GM19025 (cell line): ENCODE measurements around the gene C18orf63.
"Not testable (repeated sequence)": the region's sequence is repeated elsewhere in the genome, so short reads cannot be mapped to it uniquely, and the experiment has no call there.

Experiments
- ATAC-seq: cut with Tn5 transposase; IDR thresholded peaks from one replicate; pipeline ENCODE4 v1.9.1; 2021; ENCODE audit warnings: mild to moderate bottlenecking, low read depth, moderate library complexity; ENCODE audit not compliant: unreplicated experiment

The C18orf63 gene

GRCh38 chr18:74315464-74316256, at the start of gene C18orf63:
C18orf63 (plus strand) TSS chr18:74315839; CDS start chr18:74317866, 2,027 bp downstream.
- ATAC-seq = no peak

DNA sequence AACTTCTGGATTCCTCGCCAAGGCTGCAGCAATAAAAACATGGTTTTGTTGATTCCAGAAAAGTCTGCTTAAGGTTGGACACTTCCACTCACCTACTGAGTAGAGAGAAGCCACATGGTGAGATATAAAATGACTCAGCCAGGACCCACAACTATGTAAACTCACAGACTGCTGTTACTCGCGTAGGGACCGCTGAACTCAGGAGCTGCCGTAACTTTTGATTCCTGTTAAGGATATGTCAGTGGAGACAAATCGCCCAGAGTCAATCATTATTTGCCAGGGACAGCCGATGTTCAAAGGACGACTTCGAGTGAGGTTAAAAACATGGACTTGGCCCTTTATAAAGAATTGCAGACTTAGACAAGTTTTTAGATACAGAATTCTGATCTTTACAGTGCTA, 49.5 kb upstream of the C18orf63 start:
- no peak for ATAC-seq

DNA sequence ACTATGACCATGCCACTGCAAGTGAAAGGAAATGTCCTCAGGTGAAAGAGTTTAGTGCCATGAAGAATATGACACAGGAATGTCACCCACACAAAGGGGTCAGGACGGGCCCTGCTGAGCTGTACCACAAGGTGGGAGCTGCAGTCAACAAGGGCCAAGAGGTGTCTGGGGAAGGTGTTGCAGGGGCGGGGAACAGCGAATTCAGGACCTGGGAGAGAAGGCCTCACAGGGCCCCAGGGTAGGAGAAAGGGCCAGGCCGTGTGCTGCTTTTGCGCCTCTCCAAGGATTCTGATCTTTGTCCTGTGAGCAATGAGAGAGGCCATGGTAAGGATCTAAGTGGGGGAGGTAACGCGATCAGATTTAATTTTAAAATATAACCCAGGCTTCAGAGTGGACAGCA, 47.5 kb upstream of the C18orf63 start:
- no peak for ATAC-seq

GRCh38 chr18:74268933-74269620, 46.6 kb upstream of the C18orf63 start:
- no peak for ATAC-seq

GRCh38 chr18:74271635-74272034, 44.0 kb upstream of the C18orf63 start:
- ATAC-seq = no peak

DNA sequence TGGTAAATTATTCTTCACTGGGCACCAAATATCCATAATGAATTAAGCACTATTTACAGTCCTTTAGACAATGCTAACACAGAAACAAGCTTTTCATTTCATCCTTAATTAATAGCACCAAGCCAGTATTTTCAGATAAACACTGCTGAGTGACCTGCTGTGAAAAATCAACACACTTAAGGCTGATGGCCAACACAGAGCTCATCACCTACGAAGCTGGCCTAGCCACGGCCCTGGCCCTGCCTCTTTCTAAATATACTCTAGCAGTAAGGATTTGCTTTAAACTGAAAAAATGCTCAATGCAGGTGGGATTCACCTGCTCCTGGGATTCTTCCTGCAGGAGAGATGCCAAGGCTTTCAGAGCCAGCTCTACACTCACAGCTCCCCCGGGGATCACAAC, 42.2 kb upstream of the C18orf63 start:
- no peak for ATAC-seq

DNA sequence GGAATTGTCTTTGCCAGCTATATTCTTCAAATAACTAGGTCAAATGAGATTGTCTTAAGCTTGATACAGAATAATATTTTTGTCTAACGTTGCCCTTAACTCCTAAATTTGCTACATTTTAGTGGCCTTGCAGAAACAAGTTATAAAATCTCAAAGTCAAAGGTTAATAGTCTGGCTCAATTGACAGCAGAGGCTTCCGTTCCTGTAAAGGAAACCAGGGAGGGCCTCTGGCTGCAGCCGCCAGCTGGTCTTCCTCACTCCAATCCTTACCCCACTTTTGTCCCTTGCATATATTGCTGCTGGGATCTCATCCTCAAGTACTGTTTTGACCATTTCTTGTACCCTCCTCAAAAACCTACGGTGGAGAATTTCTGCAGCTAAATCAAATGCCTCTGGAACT, 40.9 kb upstream of the C18orf63 start:
- ATAC-seq = no peak

DNA sequence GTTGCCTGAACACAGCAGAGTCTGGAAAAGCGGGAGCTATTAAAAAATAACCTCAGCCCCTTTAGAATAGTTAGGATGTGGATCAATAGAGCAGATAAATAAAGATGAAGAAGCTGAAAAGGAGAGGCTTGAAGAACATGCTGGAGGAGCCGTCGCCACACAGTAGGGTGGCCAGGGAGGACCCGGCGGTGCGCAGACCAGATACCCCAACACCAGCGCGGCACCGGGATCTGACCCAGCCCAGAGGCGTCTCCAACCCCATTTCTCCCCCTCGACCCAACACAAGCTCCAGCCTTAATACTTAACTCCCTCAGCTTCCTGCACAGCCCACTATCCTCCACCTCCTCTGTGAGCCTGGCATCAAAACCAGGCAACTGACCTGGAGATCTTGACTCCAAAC, 39.9 kb upstream of the C18orf63 start:
- ATAC-seq = no peak

DNA sequence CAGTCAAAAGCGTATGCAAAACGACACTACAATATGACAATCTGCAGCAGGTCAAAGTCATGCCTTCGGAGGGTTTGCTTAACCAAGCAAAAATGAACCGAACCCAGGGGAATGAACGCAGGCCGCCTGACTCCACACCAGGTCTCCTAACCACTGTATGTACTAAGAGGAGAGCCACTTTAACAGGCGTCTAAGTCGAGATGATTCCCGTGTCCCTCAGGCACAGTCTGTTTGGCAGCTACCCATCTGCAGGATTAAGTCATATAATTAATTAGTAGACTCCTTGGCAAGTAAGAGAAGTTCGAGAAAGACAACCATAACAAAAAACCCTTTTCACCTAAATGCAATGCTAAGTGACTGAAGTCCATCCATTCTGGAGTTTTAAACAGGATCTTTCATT, 39.0 kb upstream of the C18orf63 start:
- ATAC-seq = no peak

GRCh38 chr18:74277296-74277695, 38.3 kb upstream of the C18orf63 start:
- no peak for ATAC-seq

DNA sequence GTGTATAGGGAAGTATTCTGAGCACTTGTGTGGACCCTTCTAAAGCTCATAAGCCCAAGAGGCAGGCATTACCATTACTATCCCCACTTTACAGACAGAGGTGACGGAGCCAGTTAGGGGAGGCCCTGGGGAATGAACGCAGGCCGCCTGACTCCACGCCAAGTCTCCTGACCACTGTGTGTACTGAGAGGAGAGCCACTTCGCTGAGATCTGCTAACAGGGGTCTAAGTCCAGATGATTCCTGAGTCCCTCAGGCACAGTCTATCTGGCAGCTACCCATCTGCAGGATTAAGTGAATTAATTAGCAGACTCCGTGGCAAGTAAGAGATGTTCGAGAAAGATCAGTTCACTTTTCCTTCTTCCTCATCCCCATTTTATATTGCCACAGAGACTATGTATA, 37.6 kb upstream of the C18orf63 start:
- ATAC-seq = no peak

DNA sequence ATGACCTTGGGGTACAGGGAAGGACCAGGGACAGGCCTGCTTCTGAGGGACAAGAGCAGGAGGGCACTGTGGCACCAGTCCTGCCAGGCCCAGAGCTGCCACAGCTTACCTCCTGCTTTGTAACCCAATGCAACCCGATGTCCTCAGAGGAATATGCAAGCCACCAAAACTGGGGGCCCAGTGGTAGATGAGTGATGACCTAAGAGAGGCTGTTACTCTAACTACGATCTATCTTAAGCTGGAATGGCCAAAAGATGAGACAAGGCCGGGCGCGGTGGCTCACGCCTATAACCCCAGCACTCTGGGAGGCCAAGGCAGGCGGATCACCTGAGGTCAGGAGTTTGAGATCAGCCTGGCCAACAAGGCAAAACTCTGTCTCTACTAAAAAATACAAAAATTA, 36.7 kb upstream of the C18orf63 start:
- ATAC-seq = no peak

GRCh38 chr18:74281011-74281979, 34.3 kb upstream of the C18orf63 start:
- no peak for ATAC-seq

- no peak for ATAC-seq
Measured at GRCh38 chr18:74281980-74282754, 33.5 kb upstream of the C18orf63 start.

GRCh38 chr18:74282755-74283554, 32.7 kb upstream of the C18orf63 start:
- ATAC-seq = no peak

- ATAC-seq = no peak
Measured at GRCh38 chr18:74283646-74284045, 32.0 kb upstream of the C18orf63 start.

DNA sequence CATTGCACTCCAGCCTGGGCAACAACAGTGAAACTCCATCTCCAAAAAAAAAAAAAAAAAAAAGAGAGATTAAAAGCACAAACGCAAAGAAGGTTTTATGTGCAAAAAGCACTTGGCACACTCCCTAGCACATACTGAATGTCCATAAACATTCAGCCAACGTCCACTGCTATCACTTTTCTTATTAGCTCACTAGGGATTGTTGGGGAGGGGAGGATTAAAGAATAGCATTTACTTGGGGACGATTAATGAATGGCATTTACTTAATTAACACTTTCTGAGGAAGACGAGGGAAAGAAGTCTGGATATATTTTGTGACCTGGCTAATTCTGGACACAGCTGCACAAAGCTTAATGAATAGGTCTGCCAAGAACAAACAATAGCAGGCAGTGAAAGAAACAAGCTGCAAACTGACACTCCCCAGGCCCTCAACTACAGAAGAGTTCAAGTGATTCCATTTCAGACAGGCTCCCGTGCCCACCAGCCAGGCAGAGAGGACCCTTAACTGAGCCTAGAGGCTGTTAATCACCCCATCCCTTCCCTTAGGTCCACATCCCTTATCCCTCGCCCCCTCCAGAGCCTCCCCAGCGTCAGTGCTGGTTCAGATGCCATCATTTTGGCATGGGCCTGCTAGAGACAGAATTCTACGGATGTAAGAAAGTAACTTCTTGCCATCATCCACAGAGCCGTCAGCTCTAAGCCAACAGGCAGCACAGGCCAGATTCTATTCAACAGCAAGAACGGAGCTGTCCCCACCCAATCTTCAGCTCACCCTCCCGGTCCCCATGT, 31.3 kb upstream of the C18orf63 start:
- no peak for ATAC-seq

DNA sequence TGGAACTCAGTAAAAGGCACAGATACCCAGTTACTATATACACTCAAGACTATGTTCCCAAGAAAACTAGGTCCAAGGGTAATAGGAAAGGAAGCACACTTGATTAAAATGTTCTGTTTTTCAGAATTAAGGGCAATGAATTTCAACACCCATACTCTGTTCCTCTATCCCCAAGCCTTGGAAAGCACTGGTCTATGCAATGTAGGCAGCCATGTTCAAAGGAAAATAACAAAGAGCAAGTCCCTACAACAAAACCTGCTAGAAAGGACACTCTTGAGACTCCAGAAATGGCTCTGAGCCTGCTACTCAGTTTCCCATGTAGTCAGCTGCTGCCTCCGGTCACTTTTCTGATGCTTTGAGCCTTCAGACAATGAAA, 30.7 kb upstream of the C18orf63 start:
- ATAC-seq = no peak

GRCh38 chr18:74285583-74285982, 30.1 kb upstream of the C18orf63 start:
- ATAC-seq = not testable (repeated sequence)
